Nucleus accumbens (tissue), 56 donors: ENCODE measurements around the gene FAM200A.
"Not testable (repeated sequence)": the region's sequence is repeated elsewhere in the genome, so short reads cannot be mapped to it uniquely, and the experiment has no call there.

Source experiments
- DNase-seq, 56 donors: peaks; one replicate each; lab custom pipeline; 2025; lab: John Stamatoyannopoulos, UW

FAM200A gene

DNA sequence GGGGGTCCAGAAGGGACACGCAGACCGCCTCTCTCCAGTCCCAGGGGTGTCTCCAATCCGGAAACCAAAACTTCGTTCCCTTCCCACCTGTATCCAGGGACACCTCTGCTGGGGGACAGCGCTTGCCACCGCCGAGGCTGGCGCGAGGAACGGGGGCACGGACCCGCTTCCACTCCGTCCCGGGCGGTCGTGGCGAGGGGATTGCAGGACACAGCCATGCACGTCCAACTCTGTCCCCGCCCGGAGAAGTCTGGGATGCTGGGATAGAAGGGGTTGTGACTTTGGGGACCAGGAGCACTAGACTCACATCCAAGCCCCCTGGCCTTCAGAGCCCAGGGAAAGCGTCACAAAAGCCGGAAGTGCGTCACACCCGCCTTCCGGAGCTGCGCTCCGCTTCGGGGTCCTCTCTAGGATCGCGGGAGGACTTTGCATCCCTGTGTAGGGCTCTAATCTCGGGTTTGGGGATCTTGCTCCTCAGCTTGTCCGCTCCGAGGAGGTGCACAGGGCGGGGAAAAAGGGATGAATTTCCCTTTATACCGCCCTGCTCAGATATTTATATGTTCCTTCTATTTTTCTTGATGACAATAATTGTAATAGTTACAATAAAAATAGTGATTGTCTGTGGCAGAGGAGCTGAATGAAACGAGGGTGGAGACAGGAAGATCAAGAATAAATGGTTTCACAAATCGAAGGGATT lies at the start of gene FAM200A:
Gene FAM200A (minus strand): TSS at position 348 of the 697 bp plus-strand sequence. CDS start 3,707 bp downstream, outside the sequence.
- peak; percentile 18 to 92 (median 82) for DNase-seq

DNA sequence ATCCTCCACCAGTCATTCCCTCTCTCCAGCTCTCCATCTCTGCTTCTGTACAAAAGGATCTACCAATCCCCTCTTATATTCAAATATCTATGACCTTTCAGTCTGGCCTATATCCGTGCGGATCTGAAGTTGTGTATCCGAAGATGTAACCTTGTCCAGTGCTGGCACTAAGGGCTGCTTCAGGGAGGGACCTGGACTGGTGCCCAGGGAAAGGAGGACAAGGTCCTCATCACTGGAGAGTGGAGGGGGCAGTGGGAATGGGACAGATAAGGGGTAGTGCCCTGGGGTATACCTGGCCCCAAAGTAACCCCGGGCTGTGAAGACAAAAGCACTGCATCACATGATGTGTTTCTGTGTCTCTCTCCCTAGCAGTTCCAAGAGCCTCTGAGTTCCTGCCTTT lies 47.9 kb upstream of the FAM200A start:
- DNase-seq = no peak

DNA sequence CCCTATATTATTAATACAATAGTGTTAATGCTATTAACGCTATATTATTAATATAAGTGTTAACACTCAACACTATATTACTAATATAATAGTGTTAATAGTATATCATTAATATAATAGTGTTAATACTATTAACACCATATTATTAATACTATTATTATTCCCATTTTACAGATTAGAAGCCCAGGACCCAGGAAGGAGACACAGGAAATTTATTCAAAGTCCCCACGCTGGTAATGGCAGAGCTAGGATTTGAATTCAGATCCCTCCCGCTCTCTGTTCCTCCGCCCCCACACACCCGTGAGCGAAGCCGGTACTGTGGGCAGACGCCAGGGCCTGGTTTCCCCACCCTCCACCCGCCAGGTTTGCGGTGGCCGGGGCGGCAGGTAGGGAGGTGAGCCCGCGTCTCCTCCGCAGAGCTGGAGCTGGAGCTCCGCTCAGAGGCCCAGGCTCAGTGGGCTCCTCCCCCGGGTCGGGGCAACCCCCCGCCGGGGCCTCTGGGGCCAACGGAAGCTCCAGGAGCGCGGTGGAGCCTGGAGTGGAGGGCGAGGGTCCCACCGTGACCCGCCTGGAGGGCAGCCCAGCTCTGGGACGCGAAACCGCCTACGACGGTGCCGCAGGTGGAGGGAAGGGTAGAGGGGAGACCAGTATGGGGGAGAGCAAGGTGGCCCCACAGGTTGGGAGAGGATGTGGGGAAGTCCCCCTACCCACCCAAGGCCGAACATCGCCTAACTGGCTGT lies 46.0 kb upstream of the FAM200A start, which contains the start of gene TMEM225B:
Gene TMEM225B (plus strand): TSS at position 506 of the 740 bp plus-strand sequence. CDS start 6,122 bp downstream, outside the sequence.
- DNase-seq = no peak

DNA sequence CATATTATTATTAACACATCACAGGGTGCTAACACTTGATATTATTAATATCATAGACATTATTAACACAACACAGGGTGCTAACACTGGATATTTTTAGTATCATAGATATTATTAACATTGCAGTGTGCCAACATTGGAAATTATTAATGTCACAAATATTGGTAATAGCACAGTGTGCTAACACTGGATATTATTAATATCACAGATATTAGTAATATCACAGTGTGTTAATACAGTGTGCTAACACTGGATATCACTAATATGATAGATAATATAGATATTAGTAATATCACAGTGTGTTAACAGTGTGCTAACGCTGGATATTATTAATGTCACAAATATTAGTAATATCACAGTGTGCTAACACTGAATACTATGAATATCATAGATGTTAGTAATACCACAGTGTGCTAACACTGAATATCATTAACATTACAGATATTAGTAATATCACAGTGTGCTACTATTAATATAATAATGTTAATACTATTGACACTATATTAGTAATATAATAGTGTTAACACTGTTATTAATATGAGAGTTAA lies 44.6 kb upstream of the FAM200A start:
- no peak for DNase-seq

DNA sequence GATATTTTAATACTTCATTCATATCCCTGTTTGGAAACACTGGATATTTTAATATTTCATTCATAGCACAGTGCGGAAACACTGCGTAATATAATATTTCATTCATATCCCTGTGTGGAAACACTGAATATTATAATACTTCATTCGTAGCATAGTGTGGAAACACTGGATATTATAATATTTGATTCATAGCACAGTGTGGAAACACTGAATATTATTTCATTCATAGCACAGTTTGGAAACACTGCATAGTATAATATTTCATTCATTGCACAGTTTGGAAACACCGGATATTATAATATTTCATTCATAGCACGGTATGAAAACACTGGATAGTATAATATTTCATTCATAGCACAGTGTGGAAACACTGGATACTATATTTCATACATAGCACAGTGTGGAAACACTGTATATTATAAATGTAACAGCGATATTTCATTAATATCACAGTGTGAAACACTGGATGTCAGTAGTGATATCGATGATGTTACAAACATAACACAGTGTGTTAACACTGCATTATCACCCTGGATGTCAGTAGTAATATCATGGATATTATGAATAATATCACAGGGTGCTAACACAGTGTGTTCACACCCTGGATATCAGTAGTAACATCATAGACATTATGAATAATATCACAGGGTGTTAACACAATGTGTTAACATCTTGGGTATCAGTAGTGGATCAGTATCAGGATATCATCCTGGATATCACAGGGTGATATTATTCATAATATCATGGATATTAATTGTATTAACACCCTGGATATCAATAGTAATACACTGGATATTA lies 43.2 kb upstream of the FAM200A start:
- no peak for DNase-seq

DNA sequence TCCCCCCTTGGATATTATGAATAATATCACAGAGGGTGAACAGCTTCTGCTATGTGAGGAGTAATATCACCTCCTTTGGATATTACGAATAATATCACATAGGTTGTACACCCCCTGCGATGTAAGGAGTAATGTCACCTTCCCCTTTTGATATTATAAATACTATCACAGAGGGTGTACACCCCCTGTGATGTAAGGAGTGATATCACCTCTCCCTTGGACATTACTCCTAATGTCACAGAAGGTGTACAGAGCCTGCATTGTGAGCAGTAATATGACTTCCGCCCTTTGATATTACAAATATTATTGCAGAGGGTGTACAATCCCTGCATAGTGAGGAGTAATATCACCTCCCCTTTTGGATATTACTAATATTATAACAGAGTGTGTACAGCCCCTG lies 37.0 kb upstream of the FAM200A start:
- DNase-seq = no peak

DNA sequence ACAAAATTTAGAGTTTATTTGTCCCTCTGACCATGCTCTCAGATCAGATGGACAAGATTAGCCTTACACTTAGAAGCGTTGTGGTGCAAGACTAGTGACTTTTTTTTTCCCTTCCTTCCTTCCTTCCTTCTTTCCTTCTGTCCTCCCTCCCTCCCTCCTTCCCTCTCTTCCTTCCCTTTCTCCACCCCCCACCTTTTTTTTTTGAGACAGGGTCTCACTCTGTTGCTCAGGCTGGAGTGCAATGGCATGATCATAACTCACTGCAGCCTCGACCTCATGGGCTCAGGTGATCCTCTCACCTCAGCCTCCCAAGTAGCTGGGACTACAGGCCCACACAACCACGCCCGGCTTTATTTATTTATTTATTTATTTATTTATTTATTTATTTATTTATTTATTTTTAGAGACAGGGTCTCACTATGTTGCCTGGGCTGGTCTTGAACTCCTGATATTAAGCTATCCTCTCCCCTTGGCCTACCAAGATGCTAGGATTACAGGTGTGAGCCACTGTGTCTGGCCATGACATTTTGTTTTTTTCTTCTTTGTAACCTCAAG lies 28.9 kb upstream of the FAM200A start:
- DNase-seq = not testable (repeated sequence)

DNA sequence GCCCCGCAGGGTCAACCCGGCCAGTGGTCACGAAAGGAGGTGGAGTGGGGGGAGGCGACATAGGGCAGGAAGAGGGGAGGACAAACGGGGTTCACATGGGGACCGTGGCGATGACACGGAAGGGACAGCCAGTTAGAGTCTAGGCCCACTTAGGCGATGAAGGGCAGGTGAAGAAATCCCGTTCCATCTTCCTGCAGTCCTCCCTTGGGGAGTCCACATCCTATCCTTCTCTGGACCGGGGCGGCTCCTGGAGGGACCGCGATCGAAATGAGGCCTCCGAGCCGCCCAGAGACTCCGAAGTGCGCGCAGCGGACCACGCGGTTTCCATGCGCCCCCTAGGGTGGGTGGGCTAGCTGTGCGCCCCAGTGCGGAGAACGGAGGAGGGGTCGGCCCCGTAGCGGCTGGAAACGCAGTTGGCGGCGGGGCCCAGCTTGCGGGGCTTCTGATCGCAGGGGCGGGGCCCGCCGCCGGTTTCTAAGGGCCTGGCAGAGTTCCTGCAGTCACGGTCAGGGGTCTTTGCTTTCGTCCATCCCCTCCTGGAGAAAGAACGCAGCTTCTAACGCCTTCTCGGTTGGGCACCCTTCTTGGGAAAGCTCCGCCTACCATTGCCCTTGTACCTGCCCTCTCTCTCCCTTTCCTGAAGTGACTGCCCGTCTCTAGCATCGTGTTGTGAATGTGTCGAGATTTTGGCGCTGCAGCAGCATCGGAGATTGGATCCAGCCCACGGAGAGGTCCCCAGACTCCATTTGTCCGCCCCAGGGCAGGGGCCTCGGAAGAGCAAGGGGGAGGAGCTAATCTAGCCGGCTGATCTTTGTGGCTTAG lies 28.3 kb upstream of the FAM200A start:
- DNase-seq = peak in 42 of 56 donors; percentile 3 to 72 (median 38)

DNA sequence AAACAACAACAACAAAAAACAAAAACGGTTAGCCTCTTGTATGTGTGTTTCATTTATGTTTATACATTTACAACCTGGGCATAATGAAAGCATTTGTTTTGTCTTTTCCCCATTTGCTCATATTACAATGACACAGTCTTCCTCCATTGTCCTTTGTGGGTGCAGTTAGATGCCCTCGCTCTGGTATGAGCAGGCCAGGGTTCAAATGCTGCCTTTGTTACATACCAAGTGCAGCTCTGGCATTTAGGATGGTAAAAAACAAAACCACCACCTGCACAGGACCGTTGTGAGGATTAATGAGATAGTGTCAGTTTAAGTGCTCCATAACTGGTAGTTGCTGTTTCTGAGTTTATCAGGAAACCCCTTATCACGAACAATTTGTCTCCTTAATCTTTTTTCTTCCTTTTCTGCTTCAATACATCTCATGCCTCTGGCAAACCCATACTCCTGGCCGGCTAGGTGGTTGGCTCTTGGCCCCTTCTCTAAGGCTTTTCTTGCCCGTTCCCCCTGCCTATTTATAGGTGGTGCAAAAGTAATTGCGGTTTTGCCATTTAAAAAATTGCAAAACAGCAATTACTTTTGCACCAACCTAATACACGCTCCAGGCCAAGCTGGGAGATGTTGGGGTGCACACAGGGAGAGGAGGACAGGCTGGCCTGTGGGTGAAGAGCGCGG lies 27.5 kb upstream of the FAM200A start:
- peak in 1 of 56 donors; percentile 11 for DNase-seq

DNA sequence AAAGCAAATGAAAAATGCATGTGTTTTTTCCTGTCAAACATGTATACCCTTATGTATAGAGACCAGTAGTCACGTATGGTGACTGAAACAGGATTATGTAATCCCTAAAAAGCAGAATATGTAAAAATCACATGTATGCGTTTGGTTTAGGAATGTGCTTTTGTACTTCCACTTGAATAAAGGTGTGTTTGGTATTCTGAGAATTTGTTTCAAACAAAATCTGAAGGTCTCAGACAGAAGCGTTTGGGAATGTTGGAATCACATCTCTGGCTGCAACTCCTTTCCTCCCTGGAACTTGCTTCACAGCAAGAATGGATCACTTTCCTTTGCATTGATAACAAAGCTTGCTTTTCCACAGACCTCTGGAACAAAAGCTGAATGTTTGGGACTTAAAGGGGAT lies 24.3 kb upstream of the FAM200A start:
- DNase-seq = no peak

DNA sequence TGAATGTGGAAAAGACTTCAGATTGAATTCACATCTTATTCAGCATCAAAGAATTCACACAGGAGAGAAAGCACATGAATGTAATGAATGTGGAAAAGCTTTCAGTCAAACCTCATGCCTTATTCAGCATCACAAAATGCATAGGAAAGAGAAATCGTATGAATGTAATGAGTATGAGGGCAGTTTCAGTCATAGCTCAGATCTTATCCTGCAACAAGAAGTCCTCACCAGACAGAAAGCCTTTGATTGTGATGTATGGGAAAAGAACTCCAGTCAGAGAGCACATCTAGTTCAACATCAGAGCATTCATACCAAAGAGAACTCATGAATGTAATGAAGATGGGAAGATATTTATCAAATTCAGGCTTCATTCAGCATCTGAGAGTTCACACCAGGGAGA lies 21.3 kb upstream of the FAM200A start:
- no peak for DNase-seq

DNA sequence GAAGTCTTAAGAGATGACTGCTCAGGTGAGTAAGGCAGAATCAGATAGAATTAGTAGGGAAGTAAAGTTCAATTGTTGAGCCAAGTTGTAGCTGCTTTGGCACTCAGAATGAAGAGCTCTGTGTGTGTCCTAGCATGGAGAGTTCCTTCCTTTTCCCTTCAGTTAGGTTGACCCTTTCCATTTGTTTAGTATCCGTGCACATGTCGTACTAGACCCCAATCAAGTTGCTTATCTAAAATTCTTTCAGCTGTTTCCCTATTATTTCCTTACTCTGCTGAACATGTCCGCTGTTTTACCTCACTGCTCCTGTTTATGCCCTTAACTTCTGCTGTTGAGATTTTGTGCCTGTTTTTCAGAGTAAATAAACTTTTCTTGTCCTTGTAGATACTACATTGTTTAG lies 19.9 kb upstream of the FAM200A start:
- no peak for DNase-seq

DNA sequence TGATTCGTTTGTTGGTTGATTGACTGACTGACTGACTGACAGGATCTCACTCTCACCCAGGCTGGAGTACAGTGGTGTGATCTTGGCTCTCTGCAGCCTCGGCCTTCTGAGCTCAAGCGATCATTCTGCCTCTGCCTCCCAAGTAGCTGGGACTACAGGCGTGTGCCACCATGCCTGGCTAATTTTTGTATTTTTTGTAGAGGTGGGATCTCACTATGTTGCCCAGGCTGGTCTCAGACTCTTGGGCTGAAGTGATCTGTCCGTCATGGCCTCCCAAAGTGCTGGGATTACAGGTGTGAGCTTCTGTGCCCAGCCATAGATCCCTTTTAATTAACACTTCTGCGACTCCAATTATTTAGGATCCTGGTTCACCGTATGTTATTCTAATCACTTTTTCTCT lies 16.9 kb upstream of the FAM200A start:
- DNase-seq = not testable (repeated sequence)

DNA sequence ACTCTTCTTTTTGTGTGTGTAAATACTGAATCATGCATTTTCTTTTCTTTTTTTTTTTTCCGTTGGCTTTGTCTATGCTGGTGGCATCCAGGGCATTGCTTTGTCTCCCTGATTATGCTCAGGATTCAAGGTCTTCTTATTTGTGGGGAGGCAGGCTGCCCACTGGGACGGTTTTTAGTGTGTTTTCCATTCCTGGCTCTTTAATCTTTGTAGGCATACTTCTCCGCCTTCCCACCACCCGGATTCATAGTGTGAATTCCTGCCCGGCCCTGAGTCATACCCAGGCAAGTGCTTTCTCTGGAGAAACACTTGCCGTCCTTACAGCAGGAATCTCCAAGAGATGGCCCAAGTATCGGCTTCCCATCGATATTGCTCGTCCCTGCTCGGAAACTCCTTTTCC lies 11.7 kb upstream of the FAM200A start:
- peak in 4 of 56 donors; percentile 3 to 22 (median 4) for DNase-seq

DNA sequence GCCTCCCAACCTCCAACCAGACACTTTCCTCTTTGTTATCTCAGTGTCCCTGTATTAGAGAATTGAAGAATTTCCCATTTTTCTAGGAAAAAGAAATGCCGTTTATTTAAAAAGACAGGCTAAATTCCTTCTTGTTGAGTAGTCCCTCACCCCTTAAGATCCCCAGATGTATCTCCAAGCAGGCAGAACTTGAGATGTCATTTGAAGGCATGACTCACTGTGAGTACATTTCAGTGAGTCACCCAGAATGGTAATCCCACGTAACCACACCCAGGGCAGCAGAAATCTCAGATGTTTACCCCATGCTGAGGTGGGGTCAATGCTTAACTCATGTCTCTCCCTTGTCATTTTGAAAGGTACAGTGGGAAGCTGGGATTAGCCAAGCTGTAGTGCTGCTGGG lies 10.9 kb upstream of the FAM200A start:
- DNase-seq = peak in 22 of 56 donors; percentile 4 to 68 (median 27)

DNA sequence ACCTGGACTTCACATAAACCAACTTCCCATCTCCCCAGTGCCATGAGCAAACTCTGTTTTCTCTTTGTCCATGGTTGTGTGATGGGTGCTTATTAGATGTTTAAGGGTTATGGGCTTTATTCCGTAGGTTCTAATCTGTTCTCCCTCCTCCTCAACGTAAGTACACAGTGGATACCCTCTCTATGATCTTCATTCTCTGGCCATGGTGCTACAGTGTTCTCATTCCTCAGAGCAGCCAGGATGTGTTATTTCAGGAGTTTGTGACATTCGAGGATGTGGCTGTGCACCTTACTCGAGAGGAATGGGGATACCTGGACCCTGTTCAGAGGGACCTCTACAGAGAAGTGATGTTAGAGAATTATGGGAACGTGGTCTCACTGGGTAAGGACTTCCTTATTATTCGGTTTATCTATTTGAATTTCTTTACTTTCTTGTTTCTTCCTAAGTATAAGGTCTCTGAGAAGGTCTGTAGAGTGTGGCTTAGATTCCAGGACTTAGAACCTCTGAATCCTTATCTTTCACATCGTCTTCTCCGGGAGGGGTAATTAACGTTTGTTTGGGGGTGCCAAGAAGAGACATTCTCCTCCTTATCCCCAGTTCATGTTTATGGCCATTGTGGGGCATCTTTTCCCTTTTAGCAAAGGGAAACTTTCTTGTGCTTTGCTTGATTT lies 10.3 kb upstream of the FAM200A start:
- no peak for DNase-seq

DNA sequence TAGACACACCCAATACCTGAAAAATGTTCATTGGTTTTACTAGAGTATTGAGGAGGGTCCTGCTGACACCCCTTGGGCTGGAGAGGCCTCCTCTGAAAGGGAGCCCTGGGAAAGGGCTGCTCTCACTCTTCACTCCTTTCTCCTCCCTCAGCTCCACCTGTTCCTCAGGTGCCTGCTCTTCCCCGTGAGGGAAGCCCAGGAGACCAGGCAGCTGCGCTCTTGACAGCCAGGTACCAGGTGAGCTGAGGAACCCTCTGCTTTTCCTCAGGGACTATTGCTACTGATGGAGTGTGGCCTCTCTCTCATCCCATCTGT lies 9.8 kb upstream of the FAM200A start:
- no peak for DNase-seq
